Testis (tissue), 2 donors: ENCODE measurements around the gene HOXB4.

Experiments used
- POLR2A ChIP-seq: fragments of 450-650 bp; IDR thresholded peaks from one replicate; pipeline ENCODE4 v1.6.1; 2017; ENCODE audit warnings: antibody characterized with exemption, mild to moderate bottlenecking, moderate library complexity
- TF ChIP-seq, protein P1 (sequence below), 3 experiments: fragments of 450-650 bp in 2 of 3; fragments of 200-600 bp in 1 of 3; sonication (generic) in 1 of 3; IDR thresholded peaks; one replicate each; pipeline ENCODE4 v1.5.1; 2016 to 2019; ENCODE audit warnings: antibody characterized with exemption in 3 of 3, mild to moderate bottlenecking in 2 of 3, moderate library complexity in 1 of 3

GRCh38 chr17:48540213-48540612 lies 37.9 kb downstream of the HOXB4 start:
- TF ChIP-seq, protein P1, sequence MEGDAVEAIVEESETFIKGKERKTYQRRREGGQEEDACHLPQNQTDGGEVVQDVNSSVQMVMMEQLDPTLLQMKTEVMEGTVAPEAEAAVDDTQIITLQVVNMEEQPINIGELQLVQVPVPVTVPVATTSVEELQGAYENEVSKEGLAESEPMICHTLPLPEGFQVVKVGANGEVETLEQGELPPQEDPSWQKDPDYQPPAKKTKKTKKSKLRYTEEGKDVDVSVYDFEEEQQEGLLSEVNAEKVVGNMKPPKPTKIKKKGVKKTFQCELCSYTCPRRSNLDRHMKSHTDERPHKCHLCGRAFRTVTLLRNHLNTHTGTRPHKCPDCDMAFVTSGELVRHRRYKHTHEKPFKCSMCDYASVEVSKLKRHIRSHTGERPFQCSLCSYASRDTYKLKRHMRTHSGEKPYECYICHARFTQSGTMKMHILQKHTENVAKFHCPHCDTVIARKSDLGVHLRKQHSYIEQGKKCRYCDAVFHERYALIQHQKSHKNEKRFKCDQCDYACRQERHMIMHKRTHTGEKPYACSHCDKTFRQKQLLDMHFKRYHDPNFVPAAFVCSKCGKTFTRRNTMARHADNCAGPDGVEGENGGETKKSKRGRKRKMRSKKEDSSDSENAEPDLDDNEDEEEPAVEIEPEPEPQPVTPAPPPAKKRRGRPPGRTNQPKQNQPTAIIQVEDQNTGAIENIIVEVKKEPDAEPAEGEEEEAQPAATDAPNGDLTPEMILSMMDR (IDR thresholded peaks at IDR 0.05) = no peak
- no peak for TF ChIP-seq POLR2A
